Dedifferentiated amniotic fluid mesenchymal stem cell (primary cell): ENCODE measurements around the gene TTLL12.

Source experiments
- DNase-seq: peaks from one replicate; pipeline ENCODE4 v3.0.0-alpha.2; 2016; ENCODE audit errors: extremely low spot score

The TTLL12 gene

GRCh38 chr22:43186272-43187170 lies at the start of gene TTLL12:
Gene TTLL12, minus strand, starts transcription at chr22:43187134. Its CDS starts 65 bp downstream, at chr22:43187069.
- no peak for DNase-seq

- DNase-seq = no peak
Observed at GRCh38 chr22:43235445-43236409, 48.8 kb upstream of the TTLL12 start.

DNA sequence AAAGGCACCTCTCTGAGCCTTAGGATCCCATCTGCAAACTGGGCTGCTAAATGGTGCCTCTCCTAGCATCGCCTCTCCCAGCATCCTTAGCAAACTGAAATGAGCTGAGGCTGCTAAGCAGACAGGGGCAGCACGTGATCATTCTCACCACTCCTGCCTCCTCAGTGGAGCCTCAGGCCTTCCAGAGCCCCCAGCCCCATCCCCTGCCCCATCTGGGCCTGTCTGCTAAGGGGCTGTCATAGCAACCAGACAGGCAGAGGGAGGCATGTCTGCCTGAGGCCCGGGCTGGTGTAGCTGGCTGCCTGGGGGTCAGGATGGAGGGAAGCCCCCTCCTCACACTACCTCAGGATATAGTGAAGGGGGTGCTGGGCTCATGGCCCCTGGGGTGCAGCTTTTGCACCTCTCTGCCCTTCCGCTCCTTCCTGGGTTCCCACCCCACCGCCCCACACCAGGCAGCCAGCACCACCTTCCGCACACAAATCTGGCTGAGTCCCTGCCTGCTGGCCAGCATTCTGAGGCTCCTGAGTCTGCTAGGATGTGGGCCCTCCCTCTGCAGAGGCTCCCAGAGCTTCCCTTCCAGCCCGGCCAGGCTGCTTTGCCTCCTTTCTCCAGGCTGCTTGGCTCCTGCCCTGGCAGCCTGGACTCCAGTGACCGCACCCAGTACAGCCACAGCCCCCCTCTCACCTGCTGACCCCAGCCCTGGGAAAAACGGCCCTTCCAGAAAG lies 47.5 kb upstream of the TTLL12 start:
- no peak for DNase-seq

DNA sequence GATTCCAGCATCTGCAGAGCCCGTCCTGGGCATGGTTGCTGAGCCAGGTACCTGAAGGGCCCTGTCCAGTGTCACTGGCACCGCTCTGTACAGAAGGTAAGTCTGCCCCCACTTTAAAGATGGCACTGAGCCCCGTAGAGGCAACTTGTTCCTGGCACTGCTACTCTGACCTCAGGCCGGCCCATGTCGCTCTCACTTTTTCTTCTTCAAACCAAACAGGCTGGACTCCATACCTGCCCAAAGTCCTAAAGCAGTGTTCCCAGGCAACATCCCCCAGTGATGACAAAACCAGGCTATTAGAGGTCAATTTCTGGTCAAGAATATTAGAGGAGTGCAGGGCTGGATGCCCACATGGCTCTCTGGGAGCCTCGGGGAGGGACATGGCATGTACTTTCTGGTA lies 46.6 kb upstream of the TTLL12 start:
- DNase-seq = no peak

GRCh38 chr22:43232445-43232844 lies 45.5 kb upstream of the TTLL12 start:
- no peak for DNase-seq

DNA sequence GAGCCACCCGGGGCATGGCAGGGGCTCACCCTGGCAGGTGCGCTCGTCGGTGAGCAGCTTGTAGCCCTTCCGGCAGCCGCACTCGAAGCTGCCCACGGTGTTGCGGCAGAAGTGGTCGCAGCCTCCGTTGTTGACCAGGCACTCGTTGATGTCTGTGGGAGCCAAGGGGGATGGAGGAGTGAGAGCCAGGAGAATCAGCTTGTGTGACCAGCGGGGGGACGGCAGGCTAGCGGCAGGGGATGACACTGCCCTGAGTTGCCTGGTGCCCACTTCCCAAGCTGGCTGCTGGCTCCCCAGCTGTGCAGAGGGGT lies 44.7 kb upstream of the TTLL12 start:
- no peak for DNase-seq

DNA sequence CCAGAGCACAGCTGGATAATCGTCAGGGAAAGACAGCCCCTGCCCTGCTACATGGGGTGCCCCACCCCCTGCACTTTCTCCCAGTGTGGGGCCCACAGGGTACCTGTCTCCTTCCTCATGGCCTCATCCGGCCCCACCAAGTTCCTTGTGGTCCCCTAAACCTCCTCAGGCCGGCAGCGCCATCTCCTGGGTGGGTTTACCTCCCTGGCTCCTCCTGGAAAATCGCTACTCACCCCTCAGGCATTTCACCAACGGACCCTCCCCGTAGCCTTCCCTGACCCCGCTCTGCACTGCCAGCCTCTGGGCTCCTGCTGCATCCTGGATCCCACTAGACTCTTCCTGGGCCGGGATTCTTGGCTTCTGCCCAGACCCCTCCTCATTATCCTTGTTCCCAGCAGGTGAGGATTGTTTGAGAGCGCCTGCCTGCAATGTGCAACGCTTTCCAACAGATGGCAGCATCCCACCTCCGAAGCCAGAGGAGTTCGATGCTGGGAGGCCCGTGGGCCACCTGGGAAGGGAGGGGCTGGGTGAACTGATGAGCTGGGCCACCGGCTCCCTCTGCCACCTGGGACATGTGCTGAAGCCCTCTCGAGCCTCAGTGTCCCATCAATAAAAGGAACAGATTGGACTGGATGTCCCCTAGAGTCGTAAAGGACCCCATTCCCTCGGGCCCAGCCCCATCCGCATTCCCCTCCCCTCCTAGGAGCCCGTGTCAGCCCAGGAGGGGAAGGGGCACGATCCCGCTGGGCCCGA lies 44.2 kb upstream of the TTLL12 start:
- DNase-seq = no peak

DNA sequence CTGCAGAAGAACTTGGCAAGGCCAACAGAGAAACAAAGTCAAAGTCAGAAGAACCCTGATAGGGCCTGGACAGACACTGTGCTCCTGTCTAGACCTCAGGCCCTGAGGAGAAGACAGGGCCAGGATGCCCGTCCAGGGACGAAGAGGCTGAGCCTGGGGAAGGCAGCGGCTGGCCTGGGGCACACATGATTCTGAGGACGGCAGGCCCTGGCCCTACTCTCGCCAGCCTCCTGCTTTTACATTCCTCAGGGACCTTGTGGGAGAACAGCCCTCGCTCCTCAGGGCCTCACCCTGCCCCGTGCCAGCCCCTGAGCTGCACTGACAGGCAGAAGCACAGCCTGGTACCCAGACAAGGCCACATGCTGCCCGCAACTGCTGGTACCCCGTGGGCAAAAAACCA lies 43.6 kb upstream of the TTLL12 start:
- DNase-seq = no peak

- no peak for DNase-seq
Observed at GRCh38 chr22:43228863-43229262, 41.9 kb upstream of the TTLL12 start.

GRCh38 chr22:43228330-43228729 lies 41.4 kb upstream of the TTLL12 start:
- no peak for DNase-seq

DNA sequence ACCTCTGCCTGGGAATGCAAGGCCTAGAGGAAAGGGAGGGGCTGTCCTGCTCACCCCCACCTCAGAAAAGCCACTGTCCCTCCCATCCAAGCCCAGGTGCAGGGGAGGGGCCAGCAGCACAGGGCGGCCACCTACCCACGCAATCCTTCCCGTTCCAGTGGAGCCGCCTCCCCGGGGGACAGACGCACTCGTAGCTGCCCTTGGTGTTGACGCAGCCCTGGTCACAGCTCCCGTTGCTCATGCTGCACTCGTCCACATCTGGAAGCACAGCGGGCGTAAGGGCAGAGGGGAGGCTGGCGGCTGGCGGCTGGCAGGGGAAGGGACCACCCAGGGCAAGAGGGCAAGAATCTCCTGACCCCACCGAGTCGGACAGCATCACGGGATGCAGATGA lies 40.3 kb upstream of the TTLL12 start:
- no peak for DNase-seq

DNA sequence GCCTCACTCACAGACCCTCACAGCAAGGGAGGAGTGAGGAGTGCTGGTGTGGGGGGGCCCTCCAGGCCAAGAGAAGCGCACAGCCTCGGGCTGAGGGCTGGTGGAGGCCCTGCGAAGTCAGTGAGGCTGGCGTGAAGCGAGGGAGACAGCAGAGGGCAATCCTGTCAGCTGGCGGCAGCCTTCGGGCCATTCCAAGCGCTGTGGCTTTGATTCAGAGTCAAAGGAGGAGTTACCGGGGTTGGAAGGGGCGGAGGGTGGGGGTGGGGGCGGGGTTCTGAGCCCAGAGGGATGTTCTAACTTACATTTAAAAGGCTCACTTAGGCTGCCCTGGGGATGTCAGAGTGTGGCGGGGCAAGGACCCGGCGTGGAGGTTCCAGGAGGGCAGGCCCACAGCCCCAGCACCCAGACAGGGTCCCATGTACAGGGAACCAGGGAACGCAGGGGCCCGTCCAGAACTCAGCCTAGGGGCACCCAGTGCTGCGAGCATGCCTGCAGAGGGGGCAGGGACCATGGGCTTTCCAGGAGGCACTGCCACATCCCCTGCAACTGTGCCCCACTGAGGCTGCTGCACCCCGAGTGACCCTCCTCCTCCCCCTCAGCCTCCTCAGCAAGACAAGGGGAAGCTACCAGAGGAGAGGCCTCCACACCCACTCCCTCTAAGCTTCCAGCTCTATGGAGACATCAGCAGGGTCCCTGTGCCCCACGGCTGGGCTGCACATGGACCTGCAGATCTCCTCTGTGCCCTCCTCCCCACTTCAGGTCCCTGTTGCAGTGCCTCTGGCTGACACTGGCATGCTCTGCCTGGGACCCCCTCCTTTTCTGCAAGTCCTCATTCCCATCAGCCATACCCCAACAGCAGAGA lies 39.7 kb upstream of the TTLL12 start:
- no peak for DNase-seq

DNA sequence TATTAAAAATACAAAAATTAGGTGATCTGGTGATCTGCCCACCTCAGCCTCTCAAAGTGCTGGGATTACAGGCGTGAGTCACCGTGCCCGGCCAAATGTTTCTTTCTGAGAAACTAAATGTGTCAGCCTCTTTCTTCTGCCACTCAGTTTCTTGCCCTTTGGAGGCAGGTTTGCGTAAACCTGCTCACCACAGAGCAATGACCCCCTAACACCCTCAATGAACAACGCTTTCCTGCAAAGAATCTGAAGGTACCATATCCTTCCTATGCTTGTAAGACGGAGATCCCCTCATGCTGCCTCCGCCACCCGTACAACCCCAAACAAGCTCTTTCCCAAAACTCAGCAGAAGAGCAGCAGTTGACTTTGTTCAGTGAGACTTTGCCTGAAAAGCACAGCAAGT lies 38.7 kb upstream of the TTLL12 start:
- DNase-seq = no peak

GRCh38 chr22:43222987-43223386 lies 36.1 kb upstream of the TTLL12 start:
- DNase-seq = no peak

DNA sequence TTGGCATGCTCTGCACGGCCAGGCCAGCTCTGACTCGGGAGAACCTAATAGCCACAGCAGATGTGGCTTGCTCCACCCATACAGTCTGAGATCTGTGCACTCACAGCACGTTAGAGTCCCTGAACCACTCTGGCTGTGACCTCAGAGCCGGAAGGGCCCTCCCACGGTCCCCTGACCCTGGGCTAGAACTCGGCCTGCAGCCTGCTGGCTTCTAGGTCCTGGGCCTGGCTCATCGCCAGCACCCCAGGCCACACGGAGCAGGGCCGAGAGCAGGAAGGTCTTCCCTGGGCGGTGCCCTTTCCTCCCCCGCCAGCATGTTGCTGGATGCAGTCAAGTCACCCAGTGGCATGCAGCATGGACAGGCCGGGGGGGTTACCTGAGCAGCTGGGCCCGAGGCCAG lies 35.3 kb upstream of the TTLL12 start:
- no peak for DNase-seq

GRCh38 chr22:43220625-43221380 lies 33.9 kb upstream of the TTLL12 start:
- DNase-seq = no peak

DNA sequence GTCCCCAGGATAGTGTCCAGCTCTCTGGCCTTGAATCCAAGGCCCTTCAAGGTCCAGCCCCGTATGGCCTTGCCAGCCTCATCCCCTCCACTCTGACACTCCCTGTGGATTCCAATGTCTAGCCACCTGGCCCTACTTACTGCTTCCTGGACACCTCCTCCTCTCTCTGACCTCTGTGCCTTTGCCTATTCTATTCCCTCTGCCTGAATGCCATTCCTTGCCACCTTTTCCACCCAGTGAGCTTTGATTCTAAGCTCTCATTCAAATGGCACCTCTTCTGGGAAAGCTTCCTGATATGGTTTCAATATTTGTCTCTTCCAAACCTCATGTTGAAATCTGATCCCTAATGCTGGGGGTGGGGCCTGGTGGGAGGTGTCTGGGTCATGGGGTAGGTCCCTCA lies 31.9 kb upstream of the TTLL12 start:
- DNase-seq = no peak

- DNase-seq = no peak
Observed at GRCh38 chr22:43217285-43218030, 30.5 kb upstream of the TTLL12 start.

DNA sequence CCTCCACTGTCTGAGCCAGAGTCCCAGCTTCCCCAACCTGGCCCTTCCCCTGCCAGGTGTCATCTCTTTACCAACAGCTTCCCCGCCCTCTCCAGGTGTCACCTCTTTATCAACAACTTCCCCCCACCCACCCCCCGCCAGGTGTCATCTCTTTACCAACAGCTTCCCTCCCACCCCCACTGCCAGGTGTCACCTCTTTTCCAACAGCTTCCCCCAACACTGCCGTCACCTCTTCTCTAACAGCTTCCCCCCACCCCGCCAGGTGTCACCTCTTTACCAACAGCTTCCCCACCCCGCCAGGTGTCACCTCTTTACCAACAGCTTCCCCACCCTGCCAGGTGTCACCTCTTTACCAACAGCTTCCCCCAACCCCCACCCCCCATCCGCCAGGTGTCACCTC lies 29.8 kb upstream of the TTLL12 start:
- DNase-seq = no peak
